Cerebellar nuclear complex (tissue), 1 donor: ENCODE results near the gene ACOT11.

Source experiments
- DNase-seq, 2 experiments: peaks; one replicate each; lab custom pipeline; 2025; lab: John Stamatoyannopoulos, UW

Gene ACOT11

DNA sequence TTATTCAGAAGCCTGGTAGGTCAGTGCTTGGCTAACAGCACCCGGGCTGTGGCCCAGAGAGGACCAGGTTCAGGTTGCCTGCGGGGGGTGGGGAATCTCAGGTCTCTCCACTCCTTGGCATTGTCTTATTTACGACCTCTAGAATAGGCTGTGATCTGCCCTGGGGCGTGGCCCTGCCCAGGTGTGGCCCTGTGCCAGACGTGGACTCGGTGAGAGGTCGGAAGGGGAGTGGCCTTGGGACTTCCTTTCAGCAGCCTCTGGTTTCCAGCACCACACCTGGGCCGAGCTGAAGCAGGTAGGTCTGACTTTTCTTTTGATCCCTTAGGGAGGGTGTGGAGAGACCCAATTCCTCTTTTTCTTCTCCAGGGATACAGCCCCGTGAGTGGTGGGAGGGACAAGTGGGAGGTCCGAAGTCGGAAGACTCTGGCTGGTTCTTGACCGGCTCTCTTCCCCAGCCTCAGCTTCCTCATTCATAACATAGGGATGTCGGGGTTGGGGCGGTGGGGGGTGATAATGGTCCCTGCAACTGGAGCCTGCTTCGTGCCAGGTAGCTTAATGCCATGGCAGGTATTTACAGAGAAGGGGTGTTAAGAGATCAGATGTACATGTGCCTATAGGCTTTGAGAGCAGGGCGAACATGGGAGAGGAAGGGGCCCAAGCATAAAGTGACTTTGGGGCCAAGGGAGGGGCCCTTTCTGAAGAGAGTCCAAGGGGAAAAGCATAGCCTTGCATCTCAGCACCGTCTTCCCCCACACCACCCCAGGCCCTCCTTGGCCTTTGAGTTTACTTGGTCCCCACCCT is 16.5 kb downstream of the ACOT11 start:
- no peak for DNase-seq

- no peak for DNase-seq
Measured at GRCh38 chr1:54565113-54565501, 17.1 kb downstream of the ACOT11 start.

DNA sequence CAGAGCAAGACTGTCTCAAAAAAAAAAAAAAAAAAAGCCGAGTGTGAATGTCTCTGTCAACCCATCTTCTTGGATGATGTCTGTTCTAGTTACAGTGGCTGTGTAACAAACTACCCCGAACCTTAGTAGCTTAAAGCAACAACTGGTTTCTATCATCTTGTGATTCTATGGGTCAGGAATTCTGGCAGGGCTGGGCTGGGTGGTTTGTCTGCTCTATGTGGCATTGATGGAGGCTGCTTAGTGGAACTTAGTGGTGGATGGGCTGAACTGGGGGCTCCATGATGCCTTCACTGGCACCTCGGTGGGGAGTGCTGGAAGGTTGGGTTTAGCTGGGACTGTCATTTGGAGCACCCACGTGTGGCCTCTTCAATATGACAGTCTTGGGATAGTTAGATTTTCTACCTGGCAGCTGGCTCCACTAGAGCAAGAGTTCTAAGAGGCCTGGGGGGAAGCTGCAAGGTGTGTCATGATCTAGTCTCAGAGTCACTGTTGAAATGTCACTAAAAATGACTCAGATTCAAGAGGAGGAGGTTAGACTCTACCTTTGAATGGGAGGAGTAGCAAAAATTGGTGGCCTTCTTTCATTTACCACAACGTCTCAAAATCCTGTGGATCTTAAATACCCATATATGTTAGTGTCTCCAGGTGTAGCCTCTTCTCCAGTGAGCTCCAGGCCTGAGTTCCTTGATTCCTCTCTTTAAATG is 18.6 kb downstream of the ACOT11 start:
- no peak for DNase-seq

GRCh38 chr1:54567961-54568360 is 19.9 kb downstream of the ACOT11 start:
- no peak for DNase-seq

- no peak for DNase-seq
Measured at GRCh38 chr1:54569339-54569738, 21.3 kb downstream of the ACOT11 start.

DNA sequence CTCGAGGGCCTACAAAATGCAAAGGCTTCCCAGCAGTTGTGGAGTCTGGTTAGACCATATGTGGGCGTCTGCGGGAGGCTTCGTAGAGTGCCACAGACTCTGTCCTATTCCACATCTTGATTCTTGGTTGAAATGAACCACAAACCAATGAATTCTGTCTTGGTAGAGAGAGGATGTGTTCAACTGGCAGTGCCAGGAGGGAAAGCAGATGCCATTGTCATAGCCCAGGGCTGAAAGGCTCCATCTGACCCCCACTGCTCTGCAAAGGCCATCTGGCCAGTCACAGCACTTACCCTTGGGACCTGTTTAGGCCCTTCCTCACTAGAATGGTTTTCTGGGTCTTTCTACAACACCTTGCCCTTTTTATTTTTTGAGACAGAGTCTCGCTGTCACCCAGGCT is 22.1 kb downstream of the ACOT11 start:
- no peak for DNase-seq

DNA sequence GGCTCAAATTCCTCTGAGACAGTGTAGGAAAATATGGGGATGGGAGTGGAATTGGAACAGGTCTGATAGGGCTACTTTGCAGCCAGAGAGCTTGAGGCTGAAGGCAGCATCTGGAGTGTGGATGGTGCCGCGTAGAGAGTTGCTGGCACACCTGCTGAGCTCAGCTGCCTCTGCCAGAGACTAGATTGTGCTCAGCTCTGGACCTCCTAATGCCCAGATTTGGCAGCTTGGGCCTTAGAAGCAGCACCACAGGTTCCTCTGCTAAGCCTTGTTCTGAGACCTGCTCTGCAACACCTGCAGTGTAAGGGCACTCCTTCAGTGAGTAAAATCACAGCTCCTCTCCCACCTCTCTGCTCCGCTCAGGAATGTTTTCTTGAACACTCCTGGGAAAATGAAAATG is 23.3 kb downstream of the ACOT11 start:
- no peak for DNase-seq

- no peak for DNase-seq
Measured at GRCh38 chr1:54571803-54572541, 23.9 kb downstream of the ACOT11 start.

DNA sequence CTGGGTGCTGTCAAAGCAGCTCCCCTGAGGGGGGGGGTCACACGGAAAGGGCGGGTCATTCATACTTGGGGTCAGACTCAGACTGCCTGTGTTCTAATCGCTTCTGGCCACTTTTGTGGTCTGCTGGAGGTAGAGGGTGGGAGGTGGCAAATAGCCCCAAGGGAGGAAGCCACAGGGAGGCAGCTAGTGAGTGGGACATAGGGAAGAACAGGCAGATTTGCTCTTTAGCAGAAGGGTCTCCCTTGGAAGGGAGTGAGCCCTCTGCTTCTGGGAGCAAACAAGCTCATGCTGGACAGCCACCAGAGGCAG is 24.5 kb downstream of the ACOT11 start:
- no peak for DNase-seq

- DNase-seq = no peak
Measured at GRCh38 chr1:54574158-54574778, 26.2 kb downstream of the ACOT11 start.

- DNase-seq = no peak
Measured at GRCh38 chr1:54575161-54575560, 27.1 kb downstream of the ACOT11 start.

DNA sequence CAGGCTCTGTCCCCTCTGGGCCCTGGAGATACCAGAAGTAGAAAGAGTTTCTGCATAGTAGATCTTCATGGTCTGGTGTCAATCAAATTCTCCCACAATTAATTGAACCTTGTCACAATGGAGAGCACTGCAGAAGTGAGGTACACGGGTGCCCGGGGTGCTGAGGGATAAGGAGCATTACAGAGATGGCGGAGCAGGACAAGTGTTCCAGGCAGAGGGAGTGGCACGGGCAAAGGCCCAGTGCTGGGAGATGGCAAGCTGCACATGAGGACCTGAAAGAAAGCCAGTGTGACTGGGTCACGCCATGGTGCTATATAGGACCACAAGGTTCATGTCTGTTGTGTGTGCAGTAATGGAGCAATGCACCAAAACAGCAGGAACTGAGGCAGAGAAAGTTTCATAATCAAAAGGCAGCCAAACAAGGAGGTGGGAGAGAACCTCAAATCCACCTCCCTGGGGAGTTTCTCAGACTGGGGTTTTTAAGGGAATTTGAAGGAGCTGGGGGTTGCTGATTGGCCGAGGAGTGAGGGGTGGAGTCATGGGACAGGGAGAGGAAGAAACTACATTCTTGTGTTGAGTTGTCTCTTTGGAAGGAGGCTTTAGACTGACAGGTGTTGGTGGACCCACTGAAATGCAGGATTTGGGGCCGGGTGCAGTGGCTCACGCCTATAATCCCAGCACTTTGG is 27.7 kb downstream of the ACOT11 start:
- no peak for DNase-seq

DNA sequence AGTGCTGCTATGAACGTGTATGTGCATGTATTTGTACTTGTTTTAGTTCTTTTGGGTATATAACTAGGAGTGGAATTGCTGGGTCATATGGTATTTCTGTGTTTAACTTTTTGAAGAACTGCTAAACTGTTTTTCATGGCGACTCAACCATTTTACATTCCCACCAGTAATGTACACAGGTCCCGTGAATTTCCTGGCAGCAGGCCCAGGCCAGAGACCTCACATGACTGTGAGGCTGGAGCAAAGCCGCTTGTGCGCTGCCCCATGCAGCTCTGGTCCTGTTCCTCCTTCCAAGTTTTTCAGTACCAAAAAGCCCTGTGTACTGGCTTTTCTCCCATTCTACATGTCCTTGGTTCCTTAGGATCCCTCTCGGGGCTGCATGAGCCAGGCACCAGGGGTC is 29.6 kb downstream of the ACOT11 start:
- no peak for DNase-seq

DNA sequence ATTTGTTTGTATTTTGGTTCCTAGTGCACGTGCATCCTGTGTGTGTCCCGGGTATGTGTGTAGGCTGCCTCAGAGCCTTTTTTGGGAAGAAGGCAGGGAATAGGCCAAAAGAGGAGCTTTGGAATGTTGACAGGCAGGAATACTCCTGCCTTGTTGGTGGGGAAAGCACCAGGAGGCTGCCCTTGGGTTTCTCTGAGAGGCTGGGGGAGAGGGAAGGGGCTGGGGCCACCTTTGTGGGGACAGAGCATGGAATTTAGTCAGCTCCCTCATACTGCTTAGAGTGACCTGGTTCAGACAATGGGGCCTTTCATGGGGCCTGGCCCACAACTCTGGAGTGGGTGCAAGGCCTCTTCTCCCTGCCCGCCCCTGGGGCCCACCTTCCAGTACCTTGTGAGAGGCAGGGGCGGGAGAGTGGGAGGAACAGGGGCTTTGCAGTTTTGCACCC is 31.3 kb downstream of the ACOT11 start:
- DNase-seq = no peak

GRCh38 chr1:54580856-54581550 is 33.0 kb downstream of the ACOT11 start:
- DNase-seq = no peak

- DNase-seq = peak; percentile 54 to 55
Measured at GRCh38 chr1:54581621-54582035, 33.6 kb downstream of the ACOT11 start.

- DNase-seq = no peak
Measured at GRCh38 chr1:54582566-54583306, 34.7 kb downstream of the ACOT11 start.

DNA sequence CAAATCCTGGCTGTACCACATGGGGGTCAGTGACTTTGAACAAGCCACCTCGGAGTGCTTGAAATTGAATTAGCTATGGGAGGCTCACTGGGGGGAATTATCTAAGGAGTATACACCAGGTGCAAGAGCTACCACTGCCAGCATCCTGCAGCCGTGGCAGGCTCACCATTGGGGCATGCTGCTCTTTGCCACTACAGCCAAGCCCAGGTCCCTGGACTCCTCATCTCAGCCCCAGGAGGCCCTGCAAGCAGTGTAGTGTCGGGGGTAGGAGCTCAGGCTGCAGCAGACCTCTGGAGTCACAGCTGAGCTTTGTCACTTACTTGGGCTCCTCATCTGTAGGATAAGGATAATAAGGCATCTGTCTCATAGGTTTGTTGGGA is 35.3 kb downstream of the ACOT11 start:
- no peak for DNase-seq

- DNase-seq = no peak
Measured at GRCh38 chr1:54583871-54584270, 35.8 kb downstream of the ACOT11 start.

DNA sequence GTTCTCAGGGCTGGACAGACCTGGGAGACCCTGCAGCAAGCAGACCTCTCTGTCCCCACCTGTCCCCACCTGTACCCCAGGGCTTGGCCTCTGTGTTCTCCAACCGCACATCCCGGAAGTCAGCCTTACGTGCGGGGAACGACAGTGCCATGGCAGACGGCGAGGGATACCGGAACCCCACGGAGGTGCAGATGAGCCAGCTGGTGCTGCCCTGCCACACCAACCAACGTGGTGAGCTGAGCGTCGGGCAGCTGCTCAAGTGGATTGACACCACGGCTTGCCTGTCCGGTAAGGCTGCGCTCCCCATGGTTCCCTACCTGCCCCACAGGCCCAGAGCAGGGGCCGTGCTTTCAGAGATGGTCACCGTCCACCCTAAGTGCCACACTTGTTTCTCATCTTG is 36.5 kb downstream of the ACOT11 start:
- DNase-seq = no peak
